OCI-LY3 (cell line): Measurements from ENCODE around the gene CASP8.

Source experiments
- H2AFZ ChIP-seq: fragments of 200-600, 300-600 bp; shearing (Covaris generic); 2 replicates; pipeline ENCODE4 v1.6.0; 2014; ENCODE audit warnings: antibody characterized with exemption, low read depth, low read length
- H3K27ac ChIP-seq: fragments of 200-600, 300-600 bp; sonication (generic); 2 replicates; pipeline ENCODE4 v1.5.1; 2014; ENCODE audit warnings: mild to moderate bottlenecking, low read length, moderate library complexity, mixed read lengths
- H3K27me3 ChIP-seq: fragments of 200-600, 300-600 bp; sonication (generic); 2 replicates; pipeline ENCODE4 v1.6.1; 2014; ENCODE audit warnings: low read depth, low read length, mixed read lengths
- H3K36me3 ChIP-seq: fragments of 200-600, 300-600 bp; sonication (generic); replicated peaks from 2 replicates; pipeline ENCODE3; 2014; ENCODE audit warnings: low read depth, low read length, mixed read lengths
- H3K4me1 ChIP-seq: fragments of 300-600, 200-600 bp; sonication (generic); 2 replicates; pipeline ENCODE4 v1.6.1; 2014; ENCODE audit warnings: low read length, mixed read lengths
- H3K4me2 ChIP-seq: fragments of 200-600, 300-600 bp; sonication (generic); 2 replicates; pipeline ENCODE4 v1.6.1; 2014; ENCODE audit warnings: low read length, mixed read lengths
- H3K4me3 ChIP-seq: fragments of 300-600, 200-600 bp; sonication (generic); 2 replicates; pipeline ENCODE4 v1.5.1; 2014; ENCODE audit warnings: antibody characterized with exemption, mild to moderate bottlenecking, low read length, moderate library complexity
- H3K79me2 ChIP-seq: fragments of 300-600, 200-600 bp; shearing (Covaris generic); 2 replicates; pipeline ENCODE4 v1.6.1; 2014; ENCODE audit warnings: mild to moderate bottlenecking, low read length, mixed read lengths
- H3K9ac ChIP-seq: fragments of 300-600, 200-600 bp; shearing (Covaris generic); 2 replicates; pipeline ENCODE4 v1.6.0; 2014; ENCODE audit warnings: mild to moderate bottlenecking, low read length, moderate library complexity
- H3K9me3 ChIP-seq: fragments of 200-600, 300-600 bp; shearing (Covaris generic); 2 replicates; pipeline ENCODE4 v1.6.1; 2014; ENCODE audit warnings: low read length, mixed read lengths; ENCODE audit not compliant: insufficient read depth
- H4K20me1 ChIP-seq: fragments of 200-600, 300-600 bp; sonication (generic); 2 replicates; pipeline ENCODE4 v1.6.1; 2016; ENCODE audit warnings: low read length, mixed read lengths; ENCODE audit not compliant: insufficient read depth
- CTCF ChIP-seq: fragments of 200-600, 300-600 bp; sonication (generic); IDR thresholded peaks from 2 replicates; pipeline ENCODE4 v1.5.1; 2014; ENCODE audit warnings: antibody characterized with exemption, low read length, low read depth
- EZH2phosphoT487 ChIP-seq: fragments of 200-600 bp; shearing (Covaris generic); IDR thresholded peaks from 2 replicates; pipeline ENCODE4 v1.6.1; 2018; ENCODE audit warnings: antibody characterized with exemption, mixed run types, low read depth

CASP8 gene

GRCh38 chr2:201322772-201323171 lies 62.4 kb downstream of the CASP8 start:
- Histone ChIP-seq H4K20me1 (no peaks in the 10 kb centered on the region), H3K9me3 (peaks cover 5% of the 10 kb centered on the region), H3K27me3 (no peaks in the 10 kb centered on the region), H3K4me1 (no peaks in the 10 kb centered on the region; the same call in 1 of the 2 replicates), H3K9ac (no peak overlapping the region), H3K36me3 (no peaks in the 10 kb centered on the region), H2AFZ (no peak overlapping the region), H3K79me2 (no peaks in the 10 kb centered on the region), H3K4me3 (no peak overlapping the region), H3K4me2 (no peak overlapping the region), H3K27ac (no peak overlapping the region)
- TF ChIP-seq EZH2phosphoT487: no peak
- TF ChIP-seq CTCF: no peak

DNA sequence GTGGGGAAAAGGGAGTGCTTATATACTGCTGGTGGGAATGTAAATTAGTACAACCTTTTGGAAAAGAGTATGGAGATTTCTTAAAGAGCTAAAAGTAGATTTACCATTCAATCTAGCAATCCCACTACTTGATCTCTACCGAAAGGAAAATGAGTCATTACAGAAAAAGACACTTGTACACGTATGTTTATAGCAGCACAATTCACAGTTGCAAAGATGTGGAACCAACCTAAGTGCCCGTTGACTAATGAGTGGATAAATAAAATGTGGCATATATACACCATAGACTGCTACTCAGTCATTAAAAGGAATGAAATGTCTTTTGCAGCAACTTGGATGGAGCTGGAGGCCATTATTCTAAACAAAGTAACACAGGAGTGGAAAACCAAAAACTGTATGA lies 67.3 kb downstream of the CASP8 start:
- Histone ChIP-seq H3K27ac (no peak overlapping the region), H3K4me3 (no peak overlapping the region), H3K36me3 (no peaks in the 10 kb centered on the region), H3K9me3 (no peaks in the 10 kb centered on the region), H4K20me1 (no peaks in the 10 kb centered on the region), H3K4me1 (no peaks in the 10 kb centered on the region; the same call in 1 of the 2 replicates), H3K9ac (no peak overlapping the region), H3K79me2 (no peaks in the 10 kb centered on the region), H3K4me2 (no peak overlapping the region), H2AFZ (no peak overlapping the region), H3K27me3 (no peaks in the 10 kb centered on the region)
- TF ChIP-seq CTCF: no peak

- Histone ChIP-seq H3K4me1 (no peaks in the 10 kb centered on the region; the same call in 1 of the 2 replicates), H3K79me2 (no peaks in the 10 kb centered on the region), H4K20me1 (no peaks in the 10 kb centered on the region), H2AFZ (no peak overlapping the region), H3K36me3 (no peaks in the 10 kb centered on the region), H3K4me2 (no peak overlapping the region), H3K4me3 (no peak overlapping the region), H3K27ac (no peak overlapping the region), H3K9ac (no peak overlapping the region), H3K9me3 (no peaks in the 10 kb centered on the region), H3K27me3 (no peaks in the 10 kb centered on the region)
- TF ChIP-seq CTCF: no peak
- TF ChIP-seq EZH2phosphoT487: no peak
Measured at GRCh38 chr2:201329409-201329808, 69.1 kb downstream of the CASP8 start.
